Measurements from ENCODE around the gene SEC16A.

DNA sequence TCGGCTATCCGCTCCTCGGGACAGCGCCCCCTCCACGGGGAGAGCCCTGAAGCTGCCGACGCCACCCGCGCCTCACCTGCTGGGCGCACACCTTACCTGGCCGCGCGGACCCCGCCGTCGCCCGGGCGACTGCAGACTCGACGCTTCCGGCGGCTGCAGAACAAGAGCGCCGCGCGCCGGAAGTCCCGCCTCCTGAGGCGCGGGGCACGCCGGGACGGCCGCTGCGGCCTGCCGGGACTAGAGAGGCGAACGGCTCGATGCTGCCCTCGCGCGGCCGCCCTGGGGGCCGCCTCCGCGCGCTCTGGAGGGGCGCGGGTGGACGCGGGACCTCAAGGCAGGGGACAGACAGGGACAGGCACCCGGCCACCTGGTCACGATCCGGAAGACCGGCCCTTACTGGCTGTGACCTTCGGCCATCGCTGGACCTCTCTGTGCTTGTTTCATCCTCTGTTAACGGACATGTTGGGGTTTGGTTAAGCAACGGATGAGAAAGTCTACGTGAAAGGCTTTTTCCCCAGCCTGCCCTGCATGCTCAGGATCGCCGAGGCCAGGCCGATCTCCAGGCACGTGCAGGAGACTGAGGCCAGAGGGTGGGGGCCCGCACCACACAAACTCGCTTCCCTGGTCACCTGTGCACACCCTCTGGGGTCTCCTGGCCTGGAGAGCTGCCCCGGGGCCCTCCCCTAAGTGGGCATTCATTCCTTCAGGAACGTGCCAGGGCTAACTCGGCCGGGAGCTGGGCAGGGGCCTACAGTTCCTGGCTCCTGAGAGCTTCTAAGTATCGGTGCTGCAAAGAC lies 82.6 kb downstream of the SEC16A start, which contains the start of gene SNAPC4:
- TF ChIP-seq CTCF (IDR thresholded peaks at IDR 0.05), result peak; percentile 78 to 99 (median 98)
- peak in 1 of 2 donors; percentile 70 for TF ChIP-seq POLR2A (IDR thresholded peaks at IDR 0.05)
